Skeletal muscle satellite cell (primary cell): ENCODE measurements around the gene SERPINA12.
"Not testable (repeated sequence)": the region's sequence is repeated elsewhere in the genome, so short reads cannot be mapped to it uniquely, and the experiment has no call there.

Experiments used
- H3K27me3 ChIP-seq: 2 replicates; pipeline ENCODE4 v1.7.0; 2013; ENCODE audit warnings: low read length; ENCODE audit not compliant: control insufficient read depth, insufficient read depth
- H3K36me3 ChIP-seq: 2 replicates; pipeline ENCODE4 v1.7.0; 2013; ENCODE audit warnings: mild to moderate bottlenecking, control low read depth, low read length; ENCODE audit not compliant: insufficient read depth
- H3K4me1 ChIP-seq: 2 replicates; pipeline ENCODE4 v1.7.0; 2013; ENCODE audit warnings: low read length; ENCODE audit not compliant: control insufficient read depth, insufficient read depth
- H3K4me2 ChIP-seq: 2 replicates; pipeline ENCODE4 v1.7.0; 2013; ENCODE audit warnings: mild to moderate bottlenecking, low read length
- H3K4me3 ChIP-seq: 2 replicates; pipeline ENCODE4 v1.7.0; 2013; ENCODE audit warnings: low read length
- H3K9ac ChIP-seq: 2 replicates; pipeline ENCODE4 v1.7.0; 2013; ENCODE audit warnings: mild to moderate bottlenecking, low read depth, low read length, moderate library complexity
- H3K9me3 ChIP-seq: replicated peaks from 2 replicates; pipeline ENCODE4 v1.7.0; 2013; ENCODE audit warnings: mild to moderate bottlenecking, control low read depth, low read length

SERPINA12 gene

DNA sequence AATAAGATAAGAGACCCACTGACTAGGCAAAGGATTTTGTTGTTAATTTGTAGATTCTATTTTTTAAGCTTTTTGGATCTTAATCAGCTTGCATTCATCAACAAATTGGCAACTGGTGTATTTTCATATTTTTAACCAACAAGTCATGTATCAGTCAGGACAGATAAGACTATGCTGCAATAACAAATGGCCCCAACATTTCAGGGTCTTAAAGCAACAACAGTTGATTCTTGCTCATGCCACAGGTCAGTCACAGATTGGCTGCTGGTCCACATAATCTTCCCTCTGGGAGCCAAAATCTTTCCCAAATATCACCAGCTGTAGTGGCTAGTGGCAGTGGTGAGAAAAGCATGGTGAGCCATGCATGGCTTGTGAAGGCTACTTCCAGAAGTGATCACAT is 21.9 kb upstream of the SERPINA12 start:
- Histone ChIP-seq H3K27me3 (peaks cover 9% of the 10 kb centered on the region), H3K9me3 (no peaks in the 10 kb centered on the region), H3K9ac (no peak overlapping the region), H3K4me1 (peaks cover 16% of the 10 kb centered on the region), H3K4me2 (no peak overlapping the region), H3K36me3 (no peaks in the 10 kb centered on the region), H3K4me3 (no peak overlapping the region)

DNA sequence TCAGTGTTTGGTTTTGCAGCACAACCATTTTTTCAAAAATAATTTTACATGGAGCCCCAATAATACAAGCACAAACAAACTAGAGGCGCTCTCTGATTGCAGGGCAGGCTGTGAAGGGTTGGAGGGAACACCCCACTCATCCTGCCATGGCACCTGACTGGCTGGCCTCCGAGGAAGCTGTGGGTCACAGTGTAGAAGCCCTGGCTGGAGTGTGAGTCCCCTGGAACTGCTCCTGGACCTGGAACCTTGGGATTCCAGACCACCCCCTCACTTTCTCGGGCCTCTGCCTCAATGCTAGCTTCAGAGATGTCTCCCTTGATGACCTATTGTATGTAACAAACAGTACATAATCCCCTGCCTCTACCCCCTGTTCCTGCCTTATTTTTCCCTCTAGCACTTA is 14.8 kb upstream of the SERPINA12 start:
- peaks cover 40% of the 10 kb centered on the region for H3K27me3 ChIP-seq
- H3K4me1 ChIP-seq = no peaks in the 10 kb centered on the region
- no peak overlapping the region for H3K4me3 ChIP-seq
- H3K36me3 ChIP-seq = no peaks in the 10 kb centered on the region
- H3K9ac ChIP-seq = no peak overlapping the region
- H3K4me2 ChIP-seq = no peak overlapping the region
- no peaks in the 10 kb centered on the region for H3K9me3 ChIP-seq

- no peaks in the 10 kb centered on the region for H3K4me1 ChIP-seq
Measured at GRCh38 chr14:94523265-94523664, 14.0 kb upstream of the SERPINA12 start.

GRCh38 chr14:94522115-94522724 is 13.0 kb upstream of the SERPINA12 start:
- no peak overlapping the region for H3K4me3 ChIP-seq
- H3K27me3 ChIP-seq = peaks cover 52% of the 10 kb centered on the region
- H3K4me2 ChIP-seq = no peak overlapping the region
- H3K9ac ChIP-seq = no peak overlapping the region
- H3K36me3 ChIP-seq = no peaks in the 10 kb centered on the region
- no peaks in the 10 kb centered on the region for H3K4me1 ChIP-seq
- no peaks in the 10 kb centered on the region for H3K9me3 ChIP-seq

More at GRCh38 chr14:94523265-94523664, 14.0 kb upstream of the SERPINA12 start:
- Histone ChIP-seq H3K4me2 (no peak overlapping the region), H3K36me3 (no peaks in the 10 kb centered on the region), H3K27me3 (peaks cover 41% of the 10 kb centered on the region), H3K9ac (no peak overlapping the region), H3K9me3 (no peaks in the 10 kb centered on the region), H3K4me3 (no peak overlapping the region)

GRCh38 chr14:94521375-94522114 is 12.3 kb upstream of the SERPINA12 start:
- Histone ChIP-seq H3K27me3 (peaks cover 52% of the 10 kb centered on the region), H3K9me3 (no peaks in the 10 kb centered on the region), H3K4me2 (no peak overlapping the region), H3K4me1 (no peaks in the 10 kb centered on the region), H3K9ac (no peak overlapping the region), H3K4me3 (no peak overlapping the region), H3K36me3 (no peaks in the 10 kb centered on the region)

- no peaks in the 10 kb centered on the region for H3K4me1 ChIP-seq
- no peak overlapping the region for H3K9ac ChIP-seq
Measured at GRCh38 chr14:94517641-94518257, 8.5 kb upstream of the SERPINA12 start.

GRCh38 chr14:94517248-94517640 is 8.0 kb upstream of the SERPINA12 start:
- H3K4me3 ChIP-seq = no peak overlapping the region
- peaks cover 37% of the 10 kb centered on the region for H3K27me3 ChIP-seq
- H3K36me3 ChIP-seq = no peaks in the 10 kb centered on the region
- no peaks in the 10 kb centered on the region for H3K9me3 ChIP-seq
- no peaks in the 10 kb centered on the region for H3K4me1 ChIP-seq
- H3K4me2 ChIP-seq = no peak overlapping the region
- no peak overlapping the region for H3K9ac ChIP-seq

More at GRCh38 chr14:94517641-94518257, 8.5 kb upstream of the SERPINA12 start:
- no peaks in the 10 kb centered on the region for H3K36me3 ChIP-seq
- H3K9me3 ChIP-seq = no peaks in the 10 kb centered on the region
- H3K4me2 ChIP-seq = no peak overlapping the region
- no peak overlapping the region for H3K4me3 ChIP-seq
- peaks cover 38% of the 10 kb centered on the region for H3K27me3 ChIP-seq

DNA sequence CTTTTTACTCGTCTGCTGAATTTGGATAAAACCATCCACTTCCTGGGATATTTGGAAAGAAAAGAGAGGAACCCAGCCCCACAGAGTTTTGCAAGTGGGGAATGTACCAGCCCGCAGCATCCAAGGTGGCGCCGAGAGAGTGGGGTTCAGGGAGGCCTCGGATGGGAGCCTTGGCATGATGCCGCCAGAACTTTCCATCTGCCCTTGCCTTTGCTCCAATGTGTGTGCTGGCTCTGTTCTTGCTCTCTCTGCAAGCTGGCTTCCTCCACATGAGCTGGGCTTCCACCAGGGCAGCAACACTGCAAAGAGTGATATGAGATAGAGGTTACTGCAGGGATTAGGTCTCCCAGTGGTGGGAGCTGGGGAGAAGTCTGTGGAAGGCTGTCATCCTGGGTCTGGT is 6.6 kb upstream of the SERPINA12 start:
- no peak overlapping the region for H3K9ac ChIP-seq
- peaks cover 37% of the 10 kb centered on the region for H3K27me3 ChIP-seq
- no peaks in the 10 kb centered on the region for H3K36me3 ChIP-seq
- H3K4me3 ChIP-seq = no peak overlapping the region
- H3K9me3 ChIP-seq = no peaks in the 10 kb centered on the region
- H3K4me2 ChIP-seq = no peak overlapping the region
- H3K4me1 ChIP-seq = no peaks in the 10 kb centered on the region

DNA sequence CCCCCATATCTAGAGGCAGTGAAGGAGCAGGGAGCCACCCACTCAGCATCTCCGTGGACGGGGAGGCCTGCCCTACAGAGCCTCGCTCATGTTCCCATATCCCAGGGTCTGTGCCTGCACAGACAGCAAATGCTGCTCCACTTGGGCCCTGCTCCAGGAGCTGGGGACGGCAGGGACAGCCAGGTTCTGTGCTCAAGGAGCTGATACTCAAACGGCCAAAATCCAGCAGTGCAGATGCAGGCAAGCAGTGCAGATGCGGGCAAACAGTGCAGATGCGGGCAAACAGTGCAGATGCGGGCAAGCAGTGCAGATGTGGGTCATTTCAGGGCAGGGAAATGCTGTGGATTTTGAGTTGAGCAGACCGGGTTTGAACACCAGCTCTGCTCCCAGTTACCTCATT is 6.2 kb upstream of the SERPINA12 start:
- H3K27me3 ChIP-seq = peaks cover 37% of the 10 kb centered on the region

DNA sequence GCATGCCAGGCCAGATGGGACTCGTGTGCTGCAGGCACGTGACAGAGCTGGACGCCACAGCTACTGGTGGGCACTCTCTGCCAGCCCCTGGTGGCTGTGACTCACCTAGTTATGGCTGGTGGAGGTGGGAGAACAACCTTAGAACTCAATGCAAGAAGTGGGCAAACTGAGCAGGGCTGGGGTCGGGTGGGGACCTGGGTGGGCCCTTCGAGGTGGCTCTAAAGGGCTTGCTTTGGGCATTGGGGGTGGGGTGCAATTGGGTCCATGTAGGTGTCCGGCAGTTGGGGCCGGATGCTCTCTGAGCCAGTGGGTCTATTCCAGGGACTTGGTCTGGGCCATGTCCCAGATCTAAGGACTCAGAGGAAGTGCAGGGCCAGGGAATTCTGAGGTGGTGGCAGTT is 5.1 kb upstream of the SERPINA12 start:
- Histone ChIP-seq H3K4me3 (no peak overlapping the region), H3K9ac (no peak overlapping the region), H3K4me1 (no peaks in the 10 kb centered on the region), H3K4me2 (no peak overlapping the region), H3K27me3 (peaks cover 37% of the 10 kb centered on the region), H3K9me3 (no peaks in the 10 kb centered on the region), H3K36me3 (no peaks in the 10 kb centered on the region)

More for the DNA sequence above, 6.2 kb upstream of the SERPINA12 start:
- Histone ChIP-seq H3K9me3 (no peaks in the 10 kb centered on the region), H3K36me3 (no peaks in the 10 kb centered on the region), H3K4me1 (no peaks in the 10 kb centered on the region), H3K4me3 (no peak overlapping the region), H3K9ac (no peak overlapping the region), H3K4me2 (no peak overlapping the region)

GRCh38 chr14:94510481-94510880 is 1.2 kb upstream of the SERPINA12 start:
- not testable (repeated sequence) for H3K4me3 ChIP-seq, H3K9ac ChIP-seq, H3K4me2 ChIP-seq, H3K9me3 ChIP-seq, H3K36me3 ChIP-seq, H3K4me1 ChIP-seq
- H3K27me3 ChIP-seq = peaks cover 23% of the 10 kb centered on the region
